B cell (primary cell): ENCODE results near the gene AGBL3. TPM values are rescaled to one million over a fixed set of nuclear protein-coding genes. Genes with fewer than 3 reads are reported as not detected.

ENCODE experiments used
- ATAC-seq: fragments of 200-7000 bp; cut with Tn5 transposase; one replicate; pipeline ENCODE4 v1.10.0; 2021; ENCODE audit warnings: low read depth, mild to moderate bottlenecking, moderate number of reproducible peaks, moderate library complexity
- CTCF ChIA-PET: fragments of 350-600 bp; sonication (Branson Sonifier 250); formaldehyde crosslinking; loops from one replicate; lab custom pipeline; 2021; ENCODE audit warnings: antibody characterized with exemption, inconsistent platforms; lab: Charles Lee
- POLR2A ChIA-PET: fragments of 350-600 bp; sonication (Branson Sonifier 250); formaldehyde crosslinking; loops from one replicate; lab custom pipeline; 2021; ENCODE audit warnings: antibody characterized with exemption; lab: Charles Lee
- DNase-seq: peaks from one replicate; pipeline ENCODE4 v3.0.0; 2013
- H2AFZ ChIP-seq: 2 replicates; pipeline ENCODE4 v1.6.1; 2012; ENCODE audit warnings: mild to moderate bottlenecking, low read depth, low read length; ENCODE audit not compliant: insufficient read depth, poor library complexity, severe bottlenecking
- H3K27ac ChIP-seq, 2 donors: 1 replicate in 1 of 2; 2 replicates in 1 of 2; pipeline ENCODE4 v1.5.1; 2012 to 2013; ENCODE audit warnings: low read length in 2 of 2, mild to moderate bottlenecking in 2 of 2, moderate library complexity in 1 of 2
- H3K27me3 ChIP-seq, 4 experiments: fragments of 200-600 bp in 1 of 4; sonication (generic) in 1 of 4; replicated peaks in 1 of 4; 1 replicate in 2 of 4; 2 replicates in 2 of 4; pipeline versions ENCODE4 v1.6.1 to v1.7.0; 2013 to 2016; ENCODE audit warnings: low read length in 3 of 4, mild to moderate bottlenecking in 2 of 4, mixed read lengths in 1 of 4, moderate library complexity in 1 of 4; ENCODE audit not compliant: insufficient read depth in 4 of 4, control insufficient read depth in 3 of 4; ENCODE audit errors: control extremely low read depth in 1 of 4
- H3K36me3 ChIP-seq, 2 experiments: replicated peaks in 1 of 2; 1 replicate in 1 of 2; 2 replicates in 1 of 2; pipeline versions ENCODE4 v1.6.1 to v1.7.1; 2013; ENCODE audit warnings: low read length in 1 of 2; ENCODE audit not compliant: insufficient read depth in 2 of 2, control insufficient read depth in 1 of 2; ENCODE audit errors: control extremely low read depth in 1 of 2, extremely low read depth in 1 of 2
- H3K4me1 ChIP-seq, 2 donors: fragments of 200-600 bp in 1 of 2; sonication (generic) in 1 of 2; 1 replicate in 1 of 2; 2 replicates in 1 of 2; pipeline versions ENCODE4 v1.5.1 to v1.6.1; 2013 to 2017; ENCODE audit warnings: low read length in 2 of 2; ENCODE audit not compliant: control insufficient read depth in 2 of 2, insufficient read depth in 2 of 2
- H3K4me2 ChIP-seq: replicated peaks from 2 replicates; pipeline ENCODE3; 2012; ENCODE audit warnings: mild to moderate bottlenecking, low read depth, low read length; ENCODE audit not compliant: poor library complexity, severe bottlenecking
- H3K4me3 ChIP-seq, 5 experiments: fragments of 200-600 bp in 1 of 5; sonication (generic) in 1 of 5; 1 replicate in 3 of 5; 2 replicates in 2 of 5; pipeline versions ENCODE4 v1.5.1 to v1.7.0; 2011 to 2016; ENCODE audit warnings: low read length in 4 of 5, mild to moderate bottlenecking in 4 of 5, low read depth in 2 of 5, control low read depth in 1 of 5, moderate library complexity in 1 of 5; ENCODE audit not compliant: insufficient read depth in 1 of 5; ENCODE audit errors: control extremely low read depth in 1 of 5, extremely low read depth in 1 of 5
- H3K79me2 ChIP-seq: fragments of 200-600 bp; sonication (generic); one replicate; pipeline ENCODE4 v1.6.0; 2016; ENCODE audit warnings: low read length; ENCODE audit not compliant: control insufficient read depth, insufficient read depth
- H3K9ac ChIP-seq: fragments of 200-600 bp; sonication (generic); 2 replicates; pipeline ENCODE4 v1.6.1; 2017; ENCODE audit warnings: mild to moderate bottlenecking, low read length, moderate library complexity
- H3K9me3 ChIP-seq, 3 donors: one replicate each; pipeline versions ENCODE4 v1.6.1 to v1.7.1; 2013; ENCODE audit warnings: low read length in 2 of 3; ENCODE audit not compliant: control insufficient read depth in 2 of 3, insufficient read depth in 1 of 3; ENCODE audit errors: control extremely low read depth in 1 of 3
- H4K20me1 ChIP-seq: 2 replicates; pipeline ENCODE4 v1.6.0; 2012; ENCODE audit warnings: mild to moderate bottlenecking, low read length; ENCODE audit not compliant: insufficient read depth, control insufficient read depth, poor library complexity, severe bottlenecking
- H3K27ac Mint-ChIP-seq: one replicate; pipeline ENCODE4 v1.8.0; 2021; ENCODE audit warnings: mixed read lengths
- H3K27me3 Mint-ChIP-seq: one replicate; pipeline ENCODE4 v1.8.0; 2021; ENCODE audit warnings: mixed read lengths
- H3K4me1 Mint-ChIP-seq: one replicate; pipeline ENCODE4 v1.8.0; 2021; ENCODE audit warnings: mixed read lengths
- H3K4me3 Mint-ChIP-seq: one replicate; pipeline ENCODE4 v1.8.0; 2021; ENCODE audit warnings: mixed read lengths
- H3K9me3 Mint-ChIP-seq: one replicate; pipeline ENCODE4 v1.8.0; 2022; ENCODE audit warnings: mixed read lengths; ENCODE audit not compliant: insufficient read depth
- CTCF ChIP-seq: fragments of 200-600 bp; IDR thresholded peaks from one replicate; pipeline ENCODE4 v1.8.0; 2022; ENCODE audit warnings: antibody characterized with exemption, mild to moderate bottlenecking
- EZH2 ChIP-seq: IDR thresholded peaks from 2 replicates; pipeline ENCODE4 v1.6.1; 2012; ENCODE audit warnings: borderline replicate concordance, low read depth, mild to moderate bottlenecking, moderate library complexity, low read length; ENCODE audit not compliant: insufficient read depth, poor library complexity, severe bottlenecking
- WGBS: methylation state at CpG from one replicate; pipeline ENCODE4 v1.1.5; 2013; ENCODE audit warnings: missing lambda C conversion rate; ENCODE audit not compliant: insufficient coverage; 5-methylcytosine and 5-hydroxymethylcytosine counted together
- intact Hi-C: fragments of 100-400 bp; cut with micrococcal nuclease; formaldehyde crosslinking; loops from one replicate; pipeline ENCODE4 v1.10.0; 2022
- polyA plus RNA-seq: library from polyadenylated mRNA; depleted of rRNA; stranded (reverse); fragments of >200 nt; gene quantifications from 2 replicates; pipeline ENCODE4 v1.2.3, GENCODE V29; 2012
- total RNA-seq, 2 donors: library from RNA; stranded (reverse); fragments of 120-200 nt in 1 of 2; gene quantifications; 1 replicate in 1 of 2; 2 replicates in 1 of 2; pipeline versions ENCODE4 v1.2.3 to v1.2.4, GENCODE V29; 2013 to 2022

The AGBL3 gene
- total and polyA plus RNA-seq, 2 donors (not counting 1 experiment from before 2014, with no cell fraction given): 0.51 to 10.9 TPM

DNA sequence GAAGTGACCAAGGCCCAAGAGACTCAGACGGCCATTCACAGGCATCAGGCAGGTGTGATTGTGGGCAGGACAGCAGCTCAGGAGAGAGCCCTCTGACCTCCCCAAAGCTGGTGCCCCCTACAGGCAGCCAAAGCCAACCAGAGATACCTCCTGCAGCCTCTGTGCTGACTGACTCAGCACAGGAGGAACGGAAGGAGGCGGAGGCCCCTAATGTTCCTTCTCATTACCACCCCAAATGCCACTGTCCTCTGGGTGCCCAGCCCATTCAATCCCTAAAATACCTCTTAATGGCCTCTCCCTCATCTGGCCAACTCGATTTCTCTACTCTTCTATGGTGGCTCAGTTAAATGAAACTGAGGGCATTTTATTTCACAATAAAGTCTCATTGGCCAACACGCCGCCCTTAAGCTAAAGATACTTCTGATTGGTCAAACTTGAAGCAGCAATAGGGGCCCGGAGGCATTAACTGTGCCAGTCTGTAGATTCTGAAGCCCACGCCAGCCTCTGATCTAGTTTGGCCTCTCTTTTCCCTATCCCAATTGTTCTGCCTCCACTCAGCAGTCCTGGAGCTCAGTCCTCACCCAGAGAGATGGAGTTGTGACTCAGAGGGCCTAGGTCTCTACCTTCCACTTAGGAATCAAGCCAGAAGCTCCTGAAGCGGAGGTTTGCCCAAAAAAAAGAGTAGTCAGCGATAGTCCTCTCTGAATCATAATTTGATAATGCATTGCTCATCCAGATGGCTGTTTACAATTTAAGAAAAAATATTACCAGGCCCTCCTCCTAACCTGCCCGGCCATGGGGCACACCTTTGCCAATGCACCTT is 183.0 kb downstream of the AGBL3 start:
- TF ChIP-seq CTCF (peak; percentile 55), EZH2 (no peak)
- H4K20me1 ChIP-seq: peaks cover 10% of the 10 kb centered on the region
- peaks cover 22 to 42% of the 10 kb centered on the region in 2 donors for H3K4me1 ChIP-seq
- ATAC-seq (peak; percentile 9), DNase-seq (peak; percentile 57)
- no peaks in the 10 kb centered on the region for H3K27me3 Mint-ChIP-seq
- peak overlapping the region; percentile 79 for H2AFZ ChIP-seq
- H3K79me2 ChIP-seq: peaks cover 12% of the 10 kb centered on the region
- H3K4me3 Mint-ChIP-seq: peak overlapping the region; percentile 94
- no peaks in the 10 kb centered on the region for H3K9me3 Mint-ChIP-seq
- H3K9me3 ChIP-seq: no peaks in the 10 kb centered on the region
- peak overlapping the region; percentile 93 for H3K27ac Mint-ChIP-seq
- peak overlapping the region; percentile 96 to 97 for H3K27ac ChIP-seq
- intact Hi-C loops: no loop called here
- peaks cover 0 to 41% of the 10 kb centered on the region in 2 experiments for H3K36me3 ChIP-seq
- peak overlapping the region; percentile 81 for H3K4me2 ChIP-seq
- CTCF ChIA-PET: interaction anchor here (0.9 to 8.1 kb wide), 12 partner anchors 10 to 737 kb away, joined by 3 to 80 read pairs (median 9); partner anchors contain the start of genes AGBL3, BPGM and TMEM140
- H3K4me3 ChIP-seq: peak overlapping the region; percentile 57 to 93 (median 83)
- H3K27me3 ChIP-seq: no peaks in the 10 kb centered on the region
- H3K9ac ChIP-seq: peak overlapping the region; percentile 89
- POLR2A ChIA-PET: interaction anchor here (0.5 to 3.8 kb wide), 8 partner anchors 9 to 402 kb away, joined by 3 to 38 read pairs (median 8); partner anchors contain the start of genes AGBL3 and TMEM140
- 46% methylated on average over 7 of the region's 11 CpGs for WGBS
- H3K4me1 Mint-ChIP-seq: peaks cover 62% of the 10 kb centered on the region
